Heart left ventricle (tissue), 16 donors: ENCODE results near the gene TANGO6. TPM values are rescaled to one million over a fixed set of nuclear protein-coding genes. Genes with fewer than 3 reads are reported as not detected.

ENCODE experiments used
- ATAC-seq, 4 donors: fragments of 200-7000 bp; cut with Tn5 transposase; one replicate each; pipeline ENCODE4 v1.9.1; 2020 to 2022; ENCODE audit warnings: moderate library complexity in 4 of 4, mild to moderate bottlenecking in 3 of 4, moderate number of reproducible peaks in 1 of 4
- DNase-seq, 5 donors: peaks; one replicate each; pipeline ENCODE4 v3.0.0-alpha.2; 2020
- H3K27ac ChIP-seq, 12 donors: fragments of 200-600 bp; sonication (generic) in 4 of 12; one replicate each; pipeline versions ENCODE4 v1.5.0 to v1.8.0; 2016 to 2022; ENCODE audit warnings: mild to moderate bottlenecking in 2 of 12
- H3K27me3 ChIP-seq, 9 donors: fragments of 200-600 bp; sonication (generic) in 2 of 9; one replicate each; pipeline versions ENCODE4 v1.5.1 to v1.8.0; 2016 to 2022; ENCODE audit warnings: mild to moderate bottlenecking in 3 of 9
- H3K36me3 ChIP-seq, 9 donors: fragments of 200-600 bp; sonication (generic) in 2 of 9; one replicate each; pipeline versions ENCODE4 v1.5.0 to v1.8.0; 2018 to 2022; ENCODE audit warnings: mild to moderate bottlenecking in 2 of 9
- H3K4me1 ChIP-seq, 12 donors: fragments of 200-600 bp; sonication (generic) in 4 of 12; one replicate each; pipeline versions ENCODE4 v1.5.0 to v1.8.0; 2016 to 2022; ENCODE audit warnings: mild to moderate bottlenecking in 3 of 12
- H3K4me3 ChIP-seq, 12 donors: fragments of 200-600 bp; sonication (generic) in 4 of 12; one replicate each; pipeline versions ENCODE4 v1.5.0 to v1.8.0; 2017 to 2022; ENCODE audit warnings: mild to moderate bottlenecking in 9 of 12, moderate library complexity in 4 of 12
- H3K9me3 ChIP-seq, 12 donors: fragments of 200-600 bp; sonication (generic) in 4 of 12; one replicate each; pipeline versions ENCODE4 v1.5.0 to v1.8.0; 2016 to 2022; ENCODE audit warnings: mild to moderate bottlenecking in 1 of 12
- CTCF ChIP-seq, 12 donors: fragments of 200-600 bp; sonication (generic) in 4 of 12; IDR thresholded peaks; one replicate each; pipeline versions ENCODE4 v1.5.0 to v1.8.0; 2018 to 2022; ENCODE audit warnings: antibody characterized with exemption in 12 of 12, mild to moderate bottlenecking in 5 of 12
- POLR2A ChIP-seq, 2 donors: fragments of 450-650 bp; IDR thresholded peaks; one replicate each; pipeline ENCODE4 v1.6.1; 2017; ENCODE audit warnings: antibody characterized with exemption in 2 of 2, mild to moderate bottlenecking in 2 of 2, moderate library complexity in 2 of 2
- WGBS, 4 donors: extraction: QIAGEN DNeasy Blood & Tissue Kit in 2 of 4; methylation state at CpG; one replicate each; pipeline versions ENCODE4 v1.1.5 to v1.1.7; 2013 to 2018; 5-methylcytosine and 5-hydroxymethylcytosine counted together
- intact Hi-C, 10 donors: fragments of 100-400 bp; cut with DNase I; formaldehyde crosslinking; loops; one replicate each; pipeline versions ENCODE4 v1.11.1 to v1.14.2; 2022
- polyA plus RNA-seq, 2 donors: library from polyadenylated mRNA; stranded (reverse); fragments of 200-250 nt; gene quantifications; one replicate each; pipeline ENCODE4 v1.2.3, GENCODE V29; 2013
- total RNA-seq, 9 donors: library from RNA; depleted of rRNA in 2 of 9; stranded (reverse); fragments of >200 nt in 2 of 9; fragmentation: NEBNext Ultra II Directional in 3 of 9; extraction: Animal tissue kit (Norgen Biotek cat#: 25700) in 3 of 9; gene quantifications; one replicate each; pipeline versions ENCODE4 v1.1.0 to v1.2.4, GENCODE V29; 2016 to 2023
- donor health status: ischemic (EF 13 %, LVEDD 7.1; RV severe dilation, severe dysfunction).
- donor health status: healthy with polysubstance abuse.
- donor health status: DM: no; HTN: yes; CAD: no.
- donor health status: DM: no; HTN: no; CAD: no.
- donor health status: ischemic (EF 25% LVEDD 6.9; RV normal size, moderate dysfunction).
- donor health status: ischemic (EF 25% LVEDD 5.7; RV mildly dilated, moderate dysfunction).
- donor health status: healthy.
- donor health status: DM: yes; HTN: yes; CAD: no.
- donor health status: ischemic (EF 35%, LVEDD 5.7; RV mildly dilated, moderate dysfunction).
- donor health status: nonischemic (EF 11% LVEDD 7.7; RV severe dilation, severe dysfunction).
- donor health status: DM: yes; HTN: yes; CAD: no.
- donor health status: PGD.
- donor health status: ischemic (EF 29% LVEDD 5.4; RV normal size, mild dysfunction).
- donor health status: nonischemic (EF 23%, LVEDD 6.1; RV moderate dilation, normal function).

The TANGO6 gene
- total and polyA plus RNA-seq, 11 donors: 1.8 to 14.1 (median 8.8) TPM

GRCh38 chr16:69005641-69006355 lies 162.5 kb downstream of the TANGO6 start:
- ATAC-seq: no peak
- DNase-seq: no peak
- H3K27me3 ChIP-seq: no peaks in the 10 kb centered on the region
- WGBS, 4 donors: 92 to 95% (median 93%) methylated on average over 5 of the region's 5 CpGs
- no peaks in the 10 kb centered on the region for H3K36me3 ChIP-seq
- peaks cover 0 to 16% (median 0%) of the 10 kb centered on the region in 12 donors for H3K9me3 ChIP-seq
- no peak overlapping the region for H3K27ac ChIP-seq
- TF ChIP-seq CTCF (IDR thresholded peaks at IDR 0.05): no peak
- TF ChIP-seq POLR2A (IDR thresholded peaks at IDR 0.05): no peak
- no peak overlapping the region for H3K4me3 ChIP-seq
- intact Hi-C loops: no loop called here
- H3K4me1 ChIP-seq: no peaks in the 10 kb centered on the region

GRCh38 chr16:69012906-69013305 lies 169.6 kb downstream of the TANGO6 start:
- Histone ChIP-seq H3K4me3 (no peak overlapping the region), H3K36me3 (no peaks in the 10 kb centered on the region), H3K27ac (no peak overlapping the region), H3K9me3 (no peaks in the 10 kb centered on the region), H3K4me1 (peaks cover 0 to 13% (median 0%) of the 10 kb centered on the region in 12 donors), H3K27me3 (no peaks in the 10 kb centered on the region)
- no peak for DNase-seq
- TF ChIP-seq POLR2A (IDR thresholded peaks at IDR 0.05): no peak
- TF ChIP-seq CTCF (IDR thresholded peaks at IDR 0.05): no peak
- intact Hi-C loops: no loop called here
- ATAC-seq: no peak

GRCh38 chr16:69013991-69014390 lies 170.7 kb downstream of the TANGO6 start:
- Histone ChIP-seq H3K4me1 (peaks cover 0 to 13% (median 0%) of the 10 kb centered on the region in 12 donors), H3K9me3 (no peaks in the 10 kb centered on the region), H3K36me3 (no peaks in the 10 kb centered on the region), H3K27ac (no peak overlapping the region), H3K27me3 (no peaks in the 10 kb centered on the region), H3K4me3 (no peak overlapping the region)
- TF ChIP-seq POLR2A (IDR thresholded peaks at IDR 0.05) (no peak), CTCF (IDR thresholded peaks at IDR 0.05) (no peak)
- ATAC-seq (no peak), DNase-seq (no peak)
- intact Hi-C loops: no loop called here

- no peaks in the 10 kb centered on the region for H3K9me3 ChIP-seq
- H3K27me3 ChIP-seq: no peaks in the 10 kb centered on the region
- intact Hi-C loops: no loop called here
- no peak overlapping the region for H3K4me3 ChIP-seq
- no peaks in the 10 kb centered on the region for H3K36me3 ChIP-seq
- H3K27ac ChIP-seq: no peak overlapping the region
- no peak for DNase-seq
- ATAC-seq: no peak
- peaks cover 0 to 13% (median 0%) of the 10 kb centered on the region in 12 donors for H3K4me1 ChIP-seq
- TF ChIP-seq CTCF (IDR thresholded peaks at IDR 0.05) (no peak), POLR2A (IDR thresholded peaks at IDR 0.05) (no peak)
These were observed 171.5 kb downstream of the TANGO6 start for GRCh38 chr16:69014811-69015210.
